Measurements from ENCODE around the gene EIF2B2.
"Not testable (repeated sequence)": the region's sequence is repeated elsewhere in the genome, so short reads cannot be mapped to it uniquely, and the experiment has no call there.

The EIF2B2 gene

DNA sequence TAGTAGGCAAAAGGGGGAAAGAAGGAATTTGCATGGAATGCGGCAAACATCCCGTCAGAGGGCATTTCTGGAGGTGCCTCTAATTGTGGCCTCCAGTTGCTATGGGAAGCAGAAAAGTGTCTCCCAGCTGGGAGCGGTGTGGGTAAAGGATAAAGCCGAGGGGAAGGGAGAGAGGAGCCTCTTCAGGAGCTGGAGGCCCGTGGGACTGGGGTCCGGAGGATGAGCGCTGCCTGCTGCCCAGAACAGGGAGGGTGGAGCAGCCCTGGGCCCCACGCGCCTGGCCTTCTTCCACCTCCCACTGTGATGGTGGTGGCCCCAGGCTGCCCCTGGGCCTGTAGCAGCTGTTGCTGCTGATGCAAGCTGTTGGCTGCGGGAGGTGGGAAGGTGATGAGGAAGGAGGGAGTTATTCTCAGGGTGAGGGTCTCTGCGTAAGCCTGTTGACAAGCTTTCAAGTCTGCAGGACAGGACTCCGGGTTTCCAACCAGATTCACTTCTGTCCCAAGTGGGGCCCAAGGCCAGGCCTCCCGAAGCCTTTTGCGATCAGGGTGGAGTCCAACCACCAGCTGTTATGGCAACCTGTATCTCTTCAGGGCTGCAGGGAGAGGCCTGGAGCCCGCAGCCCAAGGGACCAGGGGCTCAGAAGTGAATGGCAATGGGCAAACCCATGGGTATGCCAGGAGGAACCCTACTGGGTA is 28.2 kb upstream of the EIF2B2 start:
- no peak for DNase-seq

DNA sequence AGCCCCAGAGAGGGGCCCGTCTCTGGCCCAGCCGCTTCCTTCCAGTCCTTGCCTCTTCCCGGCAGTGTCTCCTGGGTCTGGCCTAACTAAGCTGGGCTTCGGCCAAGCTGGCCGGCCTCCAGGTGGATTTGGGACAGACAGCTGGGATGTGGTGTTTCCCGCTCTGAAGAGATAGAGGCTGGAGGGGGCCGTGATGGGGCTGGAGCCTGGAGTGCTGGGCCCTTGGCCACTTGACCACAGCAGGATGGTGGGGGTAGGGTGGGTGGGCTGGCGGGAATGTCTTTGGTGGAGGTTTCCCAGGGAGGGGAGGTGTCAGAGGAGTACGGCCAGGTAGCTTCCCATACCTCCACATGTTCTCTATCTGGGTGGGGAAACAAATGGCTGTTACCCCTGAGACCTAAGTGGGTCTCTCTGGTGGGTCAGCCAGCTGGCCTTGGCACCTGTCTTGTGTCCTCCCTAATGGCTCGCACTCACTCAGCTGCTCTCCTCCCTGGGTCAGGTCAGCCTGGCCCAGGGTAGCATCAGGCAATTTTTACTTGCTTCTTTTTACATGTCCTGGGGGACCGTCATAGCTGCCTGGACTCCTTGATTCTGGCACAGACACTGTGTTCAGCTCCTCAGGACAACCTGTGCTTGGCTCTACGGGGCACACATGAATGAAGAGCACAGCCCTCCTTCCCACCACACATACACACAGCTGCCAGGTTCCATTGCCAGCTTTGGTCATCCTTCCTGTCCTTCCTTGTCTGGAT is 27.5 kb upstream of the EIF2B2 start:
- no peak for DNase-seq

DNA sequence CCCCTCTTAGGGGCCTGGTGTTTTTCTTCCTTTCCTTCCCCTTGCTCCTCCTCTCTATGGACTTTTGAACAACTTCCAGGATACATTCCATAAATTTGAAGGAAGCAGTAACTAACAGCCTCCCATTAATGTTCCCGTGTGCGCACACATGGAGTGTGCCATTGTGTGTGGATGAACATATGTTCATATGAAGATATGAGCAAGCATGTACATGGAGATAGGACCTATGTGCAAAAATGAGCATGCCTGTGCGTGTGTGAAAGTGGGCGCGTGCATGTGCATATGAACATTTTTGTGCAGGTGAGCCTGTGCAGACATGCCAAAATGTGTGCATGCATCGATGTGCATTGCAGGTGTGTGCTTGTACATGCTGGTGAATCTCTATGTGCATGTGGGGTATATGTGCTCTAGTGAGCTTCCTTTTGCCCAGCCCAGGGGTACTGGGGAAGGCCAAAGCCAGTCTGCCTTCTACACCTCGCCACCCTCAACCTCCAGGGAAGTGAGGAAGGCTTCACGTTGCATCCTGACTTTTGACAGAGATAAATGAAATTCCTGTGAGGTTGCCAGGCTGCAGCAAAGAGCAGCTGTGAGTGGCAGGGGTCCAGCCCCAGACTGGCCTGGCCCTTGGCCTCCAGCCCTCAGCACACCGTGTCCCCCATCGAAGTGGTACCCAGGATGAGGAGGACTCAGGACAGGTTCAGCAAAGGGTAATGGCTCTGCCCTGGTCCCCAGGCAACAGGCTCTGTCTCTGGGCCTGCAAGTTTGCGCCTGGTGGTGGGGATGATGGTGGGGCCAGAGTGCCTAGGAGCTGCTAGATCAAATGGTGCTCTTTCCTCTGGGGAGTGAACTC is 26.2 kb upstream of the EIF2B2 start:
- DNase-seq: no peak

DNA sequence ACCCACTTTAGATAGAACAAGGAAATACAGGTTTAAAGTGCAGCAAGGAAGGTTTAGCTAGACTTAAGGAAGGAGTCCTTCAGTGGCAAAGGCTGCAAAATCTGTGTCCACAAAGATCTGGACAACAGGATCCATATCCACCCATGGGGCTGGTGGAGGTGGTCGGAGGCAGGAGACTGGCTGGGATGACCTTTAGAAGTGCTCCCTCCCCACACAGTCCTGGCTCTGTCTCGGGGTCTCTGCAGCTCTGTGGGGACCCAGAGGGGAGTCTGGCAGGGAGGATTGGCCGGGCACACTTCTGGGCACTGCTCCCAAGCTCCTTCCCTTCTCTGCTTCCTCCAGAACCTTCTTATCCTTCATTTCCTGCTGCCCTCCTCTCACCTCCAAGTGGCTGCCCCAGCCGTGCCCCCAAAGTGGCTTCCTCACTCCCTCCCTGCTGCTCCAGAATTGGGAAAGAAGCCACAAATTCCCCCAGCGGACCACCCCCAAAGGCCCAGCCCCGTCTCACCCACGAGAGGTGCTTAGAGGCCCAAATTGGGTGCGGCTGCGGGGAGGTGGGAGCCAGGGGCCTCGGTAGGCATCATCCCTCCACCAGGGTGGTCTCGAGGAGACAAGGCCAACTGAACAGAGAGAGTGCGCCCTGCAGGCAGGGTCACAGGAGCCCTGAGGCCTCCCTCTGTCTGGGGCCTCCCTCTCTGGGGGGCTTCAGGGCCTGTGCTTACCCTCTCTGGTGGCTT is 25.4 kb upstream of the EIF2B2 start:
- DNase-seq: no peak

DNA sequence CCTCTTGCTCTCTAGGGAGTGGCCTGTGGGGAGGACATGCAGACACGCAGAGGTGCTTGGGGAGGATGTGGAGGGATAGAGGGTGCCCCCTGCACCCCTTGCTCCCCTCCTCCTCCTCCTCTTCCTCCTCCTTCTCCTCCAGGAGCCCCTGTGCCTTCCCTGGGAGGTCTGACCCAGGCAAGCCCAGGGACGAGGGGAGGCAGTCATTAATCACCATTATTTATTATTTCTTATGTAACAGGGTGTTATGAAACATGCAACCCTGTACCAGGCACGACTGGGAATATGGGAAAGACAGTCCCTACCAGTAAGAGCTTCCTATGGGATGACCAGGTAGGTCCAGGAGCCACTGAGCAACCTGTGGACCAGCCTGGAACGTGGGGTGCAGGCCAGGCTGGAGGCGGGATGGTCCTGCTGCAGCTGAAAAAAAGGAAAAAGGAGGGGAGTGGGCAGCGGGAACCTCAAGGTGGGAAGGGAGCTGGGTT is 24.8 kb upstream of the EIF2B2 start:
- no peak for DNase-seq

DNA sequence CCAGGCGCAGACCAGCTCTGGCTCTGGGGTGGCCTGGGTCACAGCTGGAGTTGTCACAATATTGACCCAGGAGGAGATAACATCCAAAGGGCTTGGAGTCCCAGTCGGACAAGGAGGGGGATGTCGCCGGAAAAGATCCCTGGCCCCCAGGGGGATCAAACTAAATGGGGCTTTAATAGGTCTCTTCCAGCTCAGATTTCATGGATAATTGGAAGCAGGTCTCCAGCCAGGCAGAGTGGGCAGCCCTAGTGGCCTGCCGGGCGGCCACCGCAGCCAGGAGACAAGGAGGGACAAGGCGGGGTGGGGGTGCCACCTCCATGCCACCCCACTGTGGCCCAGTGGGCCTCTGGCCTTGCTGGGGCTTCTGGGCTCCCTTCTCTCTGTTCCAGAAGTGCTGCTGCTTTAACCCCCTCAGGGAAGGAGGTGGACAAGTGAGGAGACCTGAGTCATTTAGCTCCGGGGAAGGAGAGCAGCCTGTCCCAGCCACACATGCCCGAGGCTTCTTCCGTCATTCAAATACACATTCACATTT is 24.2 kb upstream of the EIF2B2 start:
- no peak for DNase-seq

DNA sequence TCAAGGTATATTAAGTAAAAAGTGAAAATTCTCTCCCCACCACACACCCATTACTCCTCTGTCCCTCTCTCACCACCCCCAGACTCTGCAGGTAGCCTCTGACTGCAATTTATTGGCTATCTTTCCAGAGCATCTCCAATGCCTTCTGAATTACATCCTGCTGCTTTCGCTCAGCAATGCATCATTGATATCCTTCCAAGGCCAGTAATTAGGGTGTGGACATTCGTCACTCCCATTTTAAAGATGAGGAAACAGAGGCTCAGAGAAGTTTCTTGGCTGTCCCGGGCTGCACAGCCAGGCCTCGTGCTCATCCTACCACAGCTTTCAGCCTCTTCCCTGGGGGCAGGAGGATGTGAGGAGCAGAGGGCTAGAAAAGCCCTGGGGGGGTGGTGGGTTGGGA is 23.7 kb upstream of the EIF2B2 start:
- DNase-seq: no peak

DNA sequence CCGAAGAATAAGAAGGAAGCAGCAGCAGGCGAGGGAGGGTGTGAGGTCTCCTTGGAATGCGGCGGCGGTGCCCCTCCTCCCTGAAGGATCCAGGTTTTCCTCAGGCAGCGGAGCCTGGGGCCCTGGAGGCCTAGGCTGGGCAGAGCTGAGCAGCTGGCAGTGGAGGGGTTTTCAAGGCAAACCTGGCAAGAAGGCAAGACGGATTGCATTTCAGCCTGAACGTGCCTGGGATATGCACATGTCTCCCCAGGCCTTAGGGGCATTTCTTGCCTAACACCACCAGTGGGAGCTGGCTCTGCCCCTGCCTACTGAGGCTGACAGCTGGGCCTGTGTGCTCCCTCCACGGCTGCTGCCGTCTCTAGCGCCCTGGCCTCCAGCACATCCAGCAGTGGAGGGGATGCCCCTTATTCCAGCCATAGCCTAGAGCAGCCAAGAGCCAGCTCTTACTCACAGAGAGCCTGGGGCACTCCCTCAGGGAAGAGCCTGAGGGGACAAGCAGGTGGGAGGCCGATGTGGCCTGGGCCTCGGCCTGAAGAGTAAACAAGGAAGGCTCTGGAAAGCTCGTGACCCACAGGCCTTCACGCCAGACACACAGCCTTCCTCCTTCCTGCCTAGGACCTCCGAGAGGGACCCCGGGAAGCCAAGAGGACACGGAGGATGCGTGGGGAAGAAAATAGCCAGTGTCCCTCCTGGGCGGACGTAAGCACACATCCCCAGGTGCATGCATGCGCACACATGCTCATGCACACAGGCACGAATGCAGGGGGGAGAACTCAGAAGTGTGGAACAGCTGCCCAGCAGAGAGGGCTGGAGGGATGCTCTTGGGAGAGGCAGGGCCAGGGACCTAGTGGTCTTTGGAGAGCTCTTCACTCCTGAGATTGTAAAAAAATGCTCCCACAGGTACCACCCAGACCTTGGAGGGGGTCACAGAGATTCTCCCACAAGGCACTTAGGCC is 23.0 kb upstream of the EIF2B2 start:
- no peak for DNase-seq

DNA sequence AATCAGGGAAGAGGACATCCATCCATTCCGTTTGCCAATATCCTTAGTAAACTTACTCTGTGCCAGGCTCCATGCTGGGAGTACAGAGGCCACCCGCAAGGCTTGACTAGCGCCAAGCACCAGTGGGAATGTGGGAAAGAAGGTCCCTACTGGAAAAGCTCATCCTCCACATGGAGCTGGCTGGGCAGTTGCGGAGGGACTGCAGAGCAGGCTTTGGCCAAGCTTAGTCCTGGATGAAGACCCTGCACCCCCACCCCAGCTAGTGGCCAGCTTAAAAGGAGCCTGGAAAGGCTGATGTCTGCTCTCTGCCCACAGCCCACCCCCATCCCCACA is 22.4 kb upstream of the EIF2B2 start:
- DNase-seq: no peak

DNA sequence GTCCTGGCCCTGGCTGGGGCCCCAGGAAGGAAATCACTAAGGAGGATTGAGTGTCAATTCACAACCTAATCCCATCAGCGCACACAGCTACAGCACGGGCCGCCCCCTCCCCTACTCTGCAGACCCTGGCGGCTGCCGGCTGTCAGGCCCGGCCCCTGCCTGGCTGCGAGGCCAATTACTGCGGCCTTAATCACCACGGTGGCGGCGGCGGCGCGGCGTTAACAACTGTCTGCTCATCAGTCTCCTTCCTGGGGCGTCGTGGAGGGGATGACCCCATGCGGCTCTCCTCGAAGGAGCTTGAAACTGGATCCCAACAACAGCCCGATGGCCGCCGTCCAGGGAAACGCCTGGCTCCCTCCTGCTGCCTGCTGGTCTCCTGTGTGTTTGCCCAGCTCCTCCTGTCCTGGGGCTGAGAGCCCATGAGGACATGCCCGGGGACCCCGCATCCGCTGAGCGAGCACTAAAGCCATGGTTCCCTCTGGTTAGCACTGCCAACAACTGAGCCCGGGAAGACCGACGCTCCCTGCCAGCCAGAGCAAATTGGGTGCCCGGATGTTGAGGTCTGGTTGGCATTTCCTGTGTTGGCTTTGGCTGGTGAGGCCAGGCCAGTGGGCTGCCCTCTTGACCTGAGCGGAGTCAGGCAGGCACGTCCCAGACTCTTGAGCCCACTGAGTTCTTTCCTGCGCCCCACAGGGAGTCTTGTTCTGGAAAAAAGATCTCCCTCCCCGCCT is 21.8 kb upstream of the EIF2B2 start:
- DNase-seq: no peak

DNA sequence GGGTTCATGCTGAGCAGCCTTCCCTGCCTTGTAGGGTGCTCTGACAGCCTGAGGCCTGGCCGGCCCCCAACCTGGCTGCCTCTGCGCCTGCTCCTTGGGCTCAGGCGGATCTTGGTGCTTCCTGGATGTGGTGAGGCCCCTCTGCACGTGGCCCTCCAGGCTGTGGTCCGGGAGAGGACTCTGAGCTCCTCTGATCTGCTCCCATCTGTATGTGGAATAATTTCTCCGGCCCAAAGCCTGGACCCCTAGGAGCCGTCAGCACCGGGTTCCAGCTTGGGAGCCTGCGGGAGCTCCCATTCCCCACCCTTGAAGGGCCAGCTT is 21.3 kb upstream of the EIF2B2 start:
- no peak for DNase-seq

DNA sequence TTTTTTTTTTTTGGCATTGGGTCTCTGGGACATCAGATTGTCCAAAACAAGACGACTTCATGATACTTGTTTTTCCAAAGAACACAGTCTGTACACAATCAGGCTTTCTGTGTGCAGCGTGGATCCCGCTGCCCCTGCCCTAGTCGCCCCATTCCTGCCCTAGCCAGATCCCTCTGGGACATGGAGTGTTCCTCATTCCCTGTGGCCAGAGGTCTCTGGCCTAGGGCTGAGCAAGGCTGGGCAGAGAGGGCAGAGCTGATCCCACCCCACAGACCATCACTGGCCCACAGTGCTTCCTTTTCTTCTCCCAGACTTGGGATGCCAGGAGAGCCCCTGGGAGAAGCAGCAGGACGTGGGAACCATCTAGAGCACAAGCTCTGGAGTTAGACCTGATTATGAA is 20.9 kb upstream of the EIF2B2 start:
- no peak for DNase-seq

DNA sequence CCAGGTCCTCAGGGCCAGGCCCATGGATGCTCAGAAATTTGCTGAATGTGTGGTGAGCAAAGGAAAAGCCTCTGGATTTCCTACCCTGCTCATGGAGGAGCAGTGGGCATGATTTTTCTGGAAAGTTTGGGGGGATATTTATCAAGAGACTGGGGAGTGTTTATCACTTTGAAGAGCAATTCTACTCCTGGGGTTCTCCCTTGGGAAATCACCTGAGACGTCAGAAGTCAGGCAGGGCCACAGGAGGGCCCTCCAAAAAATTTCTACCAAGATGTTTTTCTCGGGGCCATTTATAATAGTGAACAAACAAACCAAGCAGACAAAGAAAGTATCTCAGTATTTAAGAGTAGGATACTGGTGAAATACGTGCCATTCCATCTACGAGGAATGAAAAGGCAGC is 20.1 kb upstream of the EIF2B2 start:
- DNase-seq: no peak

DNA sequence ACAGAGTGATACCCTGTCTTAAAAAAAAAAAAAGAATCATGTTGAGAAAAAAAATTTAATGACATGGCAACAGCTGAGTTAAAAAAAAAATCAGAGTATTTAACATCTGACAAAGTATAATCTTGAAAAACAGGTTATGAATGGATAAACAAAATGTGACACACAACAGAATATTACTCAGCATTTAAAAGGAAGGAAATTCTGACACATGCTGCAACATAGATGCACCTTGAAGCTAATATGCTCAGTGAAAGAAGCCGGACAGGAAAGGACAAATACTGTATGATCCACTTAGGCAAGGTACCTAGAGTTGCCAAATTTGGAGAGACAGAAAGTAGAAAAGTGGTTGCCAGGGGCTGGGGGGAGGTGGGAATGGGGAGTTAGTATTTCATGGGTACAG is 19.4 kb upstream of the EIF2B2 start:
- DNase-seq: no peak

DNA sequence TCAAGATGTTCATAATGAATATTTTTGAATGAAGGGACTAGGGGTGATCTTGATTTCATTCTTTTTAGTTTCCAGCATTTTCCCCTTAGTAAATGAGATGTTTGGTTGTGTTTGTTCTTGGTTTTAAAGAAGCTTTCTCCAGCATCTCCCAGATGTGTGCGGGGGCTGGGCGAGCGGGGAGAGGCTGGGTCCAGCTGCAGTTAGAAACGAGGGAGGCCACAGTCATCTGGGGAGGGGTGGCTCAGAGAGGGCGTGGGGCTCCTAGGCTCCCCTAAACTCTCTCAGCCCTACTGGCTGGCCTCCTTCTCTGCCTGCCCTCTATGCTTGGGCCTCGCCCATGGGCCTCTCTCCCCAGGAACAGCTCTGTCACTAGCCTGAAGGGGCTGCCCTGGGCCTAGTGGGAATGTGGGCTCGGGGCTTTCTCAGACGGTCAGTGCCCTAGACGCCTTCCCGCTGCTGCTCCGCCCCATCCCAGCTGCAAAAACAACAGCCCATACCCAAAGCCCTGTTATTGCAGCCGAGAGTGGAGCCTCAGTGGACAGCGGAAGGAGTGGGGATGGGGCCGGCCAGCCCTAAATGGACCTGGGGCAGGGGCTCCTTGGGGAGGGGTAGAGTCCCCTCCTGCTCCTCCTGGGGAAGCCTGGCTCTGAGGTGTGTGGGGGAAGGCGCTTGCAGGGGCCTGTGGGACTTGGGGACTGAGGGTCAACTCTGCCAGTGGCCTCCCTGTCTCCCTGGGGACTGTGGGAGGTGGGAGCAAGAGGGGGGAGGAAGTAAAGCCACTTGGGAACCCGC is 18.3 kb upstream of the EIF2B2 start:
- DNase-seq: no peak

DNA sequence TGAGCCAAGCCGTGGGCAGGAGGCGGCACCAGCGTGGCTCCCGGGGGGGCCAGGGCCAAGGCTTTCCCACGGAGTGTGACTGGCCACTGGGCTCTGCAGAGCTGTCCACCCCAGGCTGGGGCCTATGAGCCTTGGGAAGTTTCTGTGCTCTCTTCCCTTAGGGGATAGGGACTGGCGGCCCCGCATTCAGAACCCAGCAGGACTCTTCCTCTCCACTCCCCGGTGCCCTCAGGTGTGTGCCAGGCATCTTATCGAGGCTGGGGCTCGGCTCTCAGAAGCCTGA is 17.8 kb upstream of the EIF2B2 start:
- no peak for DNase-seq

DNA sequence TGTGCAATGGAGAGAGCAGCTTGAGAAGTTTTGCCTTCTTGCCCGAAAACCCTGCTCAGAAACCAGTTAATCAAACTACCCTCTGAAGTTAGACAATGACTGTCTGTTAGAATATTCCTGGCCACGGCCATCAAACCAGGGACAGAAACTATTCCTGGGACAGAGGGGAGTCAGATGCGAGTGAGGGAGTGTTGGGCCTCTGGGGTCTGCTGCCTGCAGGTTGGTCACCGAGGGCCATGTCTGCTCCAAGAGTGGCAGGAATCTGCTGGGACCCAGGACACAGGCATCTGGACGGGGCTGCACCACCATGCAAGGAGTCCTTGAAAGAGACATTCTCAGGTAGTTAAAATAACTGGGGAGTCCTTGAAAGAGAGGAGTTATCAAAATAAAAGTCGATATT is 16.9 kb upstream of the EIF2B2 start:
- DNase-seq: no peak

DNA sequence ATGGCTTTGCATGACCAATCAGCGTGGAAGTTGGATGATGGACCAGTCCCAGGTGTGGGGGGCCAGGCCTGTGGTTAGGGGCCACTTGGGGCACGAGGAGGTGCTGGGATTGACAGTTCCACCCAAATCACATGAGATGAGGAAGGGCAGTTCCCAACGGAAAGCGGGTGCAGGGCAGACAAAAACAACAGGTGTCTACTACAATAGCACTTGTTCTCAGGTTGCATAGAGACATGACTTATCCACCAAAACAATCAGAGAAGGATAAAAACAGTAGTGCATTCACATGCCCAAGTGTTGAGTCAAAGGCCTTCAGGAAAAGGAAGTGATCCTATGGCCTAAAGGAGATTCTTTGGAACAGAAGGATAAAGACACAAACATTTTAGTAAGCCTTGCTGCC is 14.6 kb upstream of the EIF2B2 start:
- DNase-seq: no peak

DNA sequence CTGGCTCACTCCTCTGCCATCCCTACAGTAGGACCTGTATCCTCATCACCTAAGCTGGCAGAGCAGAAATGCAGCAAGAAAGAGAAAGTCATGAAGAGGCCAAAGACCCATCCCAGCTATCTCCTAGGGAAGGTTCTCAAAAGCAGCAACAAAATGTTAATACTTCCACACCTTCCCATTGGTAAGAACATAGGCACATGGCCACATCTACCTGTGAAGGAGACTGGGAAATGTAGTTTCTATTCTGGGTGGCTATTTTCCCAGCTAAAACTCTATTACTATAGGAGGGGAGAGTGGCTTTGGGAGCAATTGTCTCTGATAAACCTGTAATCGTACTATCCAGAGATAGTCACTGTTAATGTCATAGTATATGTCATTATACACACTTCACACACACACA is 13.7 kb upstream of the EIF2B2 start:
- no peak for DNase-seq

DNA sequence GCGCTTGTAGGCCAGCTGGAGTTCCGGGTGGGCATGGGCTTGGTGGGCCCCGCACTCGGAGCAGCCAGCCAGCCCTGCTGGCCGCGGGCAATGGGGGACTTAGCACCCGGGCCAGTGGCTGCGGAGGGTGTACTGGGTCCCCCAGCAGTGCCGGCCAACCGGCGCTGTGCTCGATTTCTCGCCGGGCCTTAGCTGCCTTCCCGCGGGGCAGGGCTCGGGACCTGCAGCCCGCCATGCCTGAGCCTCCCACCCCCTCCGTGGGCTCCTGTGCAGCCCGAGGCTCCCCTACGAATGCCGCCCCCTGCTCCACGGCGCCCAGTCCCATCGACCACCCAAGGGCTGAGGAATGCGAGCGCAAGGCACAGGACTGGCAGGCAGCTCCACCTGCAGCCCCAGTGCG is 8.5 kb upstream of the EIF2B2 start:
- DNase-seq: not testable (repeated sequence)

DNA sequence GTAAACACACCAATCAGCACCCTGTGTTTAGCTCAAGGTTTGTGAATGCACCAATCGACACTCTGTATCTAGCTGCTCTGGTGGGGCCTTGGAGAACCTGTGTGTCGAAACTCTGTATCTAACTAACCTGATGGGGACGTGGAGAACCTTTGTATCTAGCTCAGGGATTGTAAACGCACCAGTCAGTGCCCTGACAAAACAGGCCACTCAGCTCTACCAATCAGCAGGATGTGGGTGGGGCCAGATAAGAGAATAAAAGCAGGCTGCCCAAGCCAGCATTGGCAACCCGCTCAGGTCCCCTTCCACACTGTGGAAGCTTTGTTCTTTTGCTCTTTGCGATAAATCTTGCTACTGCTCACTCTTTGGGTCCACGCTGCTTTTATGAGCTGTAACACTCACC is 6.9 kb upstream of the EIF2B2 start:
- DNase-seq: not testable (repeated sequence)

All from NCI-H1105 (cell line).